Osteoblast (primary cell): ENCODE results near the gene TACC2. TPM values are rescaled to one million over a fixed set of nuclear protein-coding genes. Genes with fewer than 3 reads are reported as not detected.
A peak's percentile ranks its signal among the peaks of the same experiment; 100 is the strongest.

Source experiments
- DNase-seq: peaks from one replicate; pipeline ENCODE4 v3.0.0; 2011; ENCODE audit warnings: low spot score, mixed read lengths; ENCODE audit not compliant: insufficient read length; ENCODE audit errors: missing footprints
- H2AFZ ChIP-seq: 2 replicates; pipeline ENCODE4 v1.6.0; 2011; ENCODE audit warnings: mild to moderate bottlenecking, low read length
- H3K27ac ChIP-seq: 2 replicates; pipeline ENCODE4 v1.5.1; 2011; ENCODE audit warnings: mild to moderate bottlenecking, low read depth, low read length, moderate library complexity
- H3K27me3 ChIP-seq: 2 replicates; pipeline ENCODE4 v1.6.0; 2012; ENCODE audit warnings: mild to moderate bottlenecking, control low read depth, inconsistent platforms, low read length, moderate library complexity; ENCODE audit not compliant: insufficient read depth
- H3K36me3 ChIP-seq: 2 replicates; pipeline ENCODE4 v1.5.1; 2011; ENCODE audit warnings: mild to moderate bottlenecking, low read length, control low read depth, moderate library complexity; ENCODE audit not compliant: insufficient read depth
- H3K4me1 ChIP-seq: 2 replicates; pipeline ENCODE4 v1.5.1; 2011; ENCODE audit warnings: mild to moderate bottlenecking, low read length, control low read depth, moderate library complexity; ENCODE audit not compliant: insufficient read depth
- H3K4me2 ChIP-seq: 2 replicates; pipeline ENCODE4 v1.6.0; 2011; ENCODE audit warnings: mild to moderate bottlenecking, low read length; ENCODE audit not compliant: insufficient read depth
- H3K4me3 ChIP-seq: fragments of 200-600 bp; sonication (generic); 3 replicates; pipeline ENCODE4 v1.5.1; 2012; ENCODE audit warnings: mild to moderate bottlenecking, low read length, inconsistent platforms; ENCODE audit not compliant: insufficient read depth
- H3K79me2 ChIP-seq: 2 replicates; pipeline ENCODE4 v1.6.0; 2012; ENCODE audit warnings: mild to moderate bottlenecking, low read length, control low read depth, inconsistent platforms; ENCODE audit not compliant: insufficient read depth
- H3K9me3 ChIP-seq: 2 replicates; pipeline ENCODE4 v1.5.1; 2011; ENCODE audit warnings: low read depth, low read length, control low read depth
- H4K20me1 ChIP-seq: 2 replicates; pipeline ENCODE4 v1.6.0; 2012; ENCODE audit warnings: mild to moderate bottlenecking, low read length, control low read depth; ENCODE audit not compliant: insufficient read depth
- total RNA-seq: library from RNA; depleted of rRNA; stranded (reverse); fragments of >200 nt; gene quantifications from 2 replicates; pipeline ENCODE4 v1.2.3, GENCODE V29; 2012
- TF ChIP-seq, protein P1 (sequence below): IDR thresholded peaks from 2 replicates; pipeline ENCODE4 v1.5.1; 2011; ENCODE audit warnings: mild to moderate bottlenecking, low read depth, low read length, moderate library complexity; ENCODE audit errors: extremely low read depth

TACC2 gene
- total RNA-seq, 1 donor = 5.8 TPM

DNA sequence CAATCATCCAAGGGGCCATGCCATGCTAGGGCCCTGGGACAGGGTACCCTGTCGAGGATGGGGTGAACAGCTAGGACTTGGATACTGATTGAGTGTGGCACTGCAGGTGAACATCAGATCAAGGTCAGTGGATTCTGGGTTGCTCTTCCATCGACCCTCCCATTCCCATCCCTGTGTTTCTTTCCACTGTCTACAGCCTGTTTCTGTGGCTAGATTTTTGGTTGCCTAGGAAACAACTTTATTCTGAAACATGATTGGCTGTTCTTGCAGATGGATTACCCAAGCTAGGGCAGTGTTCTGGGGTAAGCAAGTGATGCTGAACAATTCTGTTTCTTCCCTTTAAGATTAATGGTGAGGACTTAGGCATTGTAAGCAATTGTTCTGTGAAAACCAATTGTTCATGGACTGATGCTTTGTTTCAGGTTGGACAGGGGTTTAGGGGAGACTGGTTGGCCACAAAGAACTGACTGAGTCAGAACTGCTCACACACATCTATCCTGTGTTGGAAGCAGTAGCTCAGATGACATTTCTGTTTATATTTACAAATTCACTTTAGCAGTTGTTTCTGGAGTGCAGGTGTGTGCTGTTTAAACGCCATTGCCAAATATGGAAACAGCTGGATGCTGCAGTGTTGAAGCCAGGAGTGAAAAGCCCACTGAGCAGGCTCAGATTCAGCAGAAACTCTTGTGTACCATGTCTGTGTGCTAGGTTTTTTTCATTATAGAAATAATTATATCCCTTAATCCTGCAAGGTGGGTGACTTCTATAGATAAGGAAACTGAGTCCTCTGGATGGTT lies 179.8 kb downstream of the TACC2 start:
- TF ChIP-seq, protein P1, sequence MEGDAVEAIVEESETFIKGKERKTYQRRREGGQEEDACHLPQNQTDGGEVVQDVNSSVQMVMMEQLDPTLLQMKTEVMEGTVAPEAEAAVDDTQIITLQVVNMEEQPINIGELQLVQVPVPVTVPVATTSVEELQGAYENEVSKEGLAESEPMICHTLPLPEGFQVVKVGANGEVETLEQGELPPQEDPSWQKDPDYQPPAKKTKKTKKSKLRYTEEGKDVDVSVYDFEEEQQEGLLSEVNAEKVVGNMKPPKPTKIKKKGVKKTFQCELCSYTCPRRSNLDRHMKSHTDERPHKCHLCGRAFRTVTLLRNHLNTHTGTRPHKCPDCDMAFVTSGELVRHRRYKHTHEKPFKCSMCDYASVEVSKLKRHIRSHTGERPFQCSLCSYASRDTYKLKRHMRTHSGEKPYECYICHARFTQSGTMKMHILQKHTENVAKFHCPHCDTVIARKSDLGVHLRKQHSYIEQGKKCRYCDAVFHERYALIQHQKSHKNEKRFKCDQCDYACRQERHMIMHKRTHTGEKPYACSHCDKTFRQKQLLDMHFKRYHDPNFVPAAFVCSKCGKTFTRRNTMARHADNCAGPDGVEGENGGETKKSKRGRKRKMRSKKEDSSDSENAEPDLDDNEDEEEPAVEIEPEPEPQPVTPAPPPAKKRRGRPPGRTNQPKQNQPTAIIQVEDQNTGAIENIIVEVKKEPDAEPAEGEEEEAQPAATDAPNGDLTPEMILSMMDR = no peak
- no peaks in the 10 kb centered on the region for H3K9me3 ChIP-seq
- peaks cover 4% of the 10 kb centered on the region for H3K4me1 ChIP-seq
- peaks cover 2% of the 10 kb centered on the region for H3K79me2 ChIP-seq
- H3K27ac ChIP-seq = no peak overlapping the region
- no peak overlapping the region for H3K4me2 ChIP-seq
- no peaks in the 10 kb centered on the region for H3K27me3 ChIP-seq
- H4K20me1 ChIP-seq = peaks cover 17% of the 10 kb centered on the region
- DNase-seq = peak; percentile 17
- H3K4me3 ChIP-seq = no peak overlapping the region
- no peak overlapping the region for H2AFZ ChIP-seq
- no peaks in the 10 kb centered on the region for H3K36me3 ChIP-seq

DNA sequence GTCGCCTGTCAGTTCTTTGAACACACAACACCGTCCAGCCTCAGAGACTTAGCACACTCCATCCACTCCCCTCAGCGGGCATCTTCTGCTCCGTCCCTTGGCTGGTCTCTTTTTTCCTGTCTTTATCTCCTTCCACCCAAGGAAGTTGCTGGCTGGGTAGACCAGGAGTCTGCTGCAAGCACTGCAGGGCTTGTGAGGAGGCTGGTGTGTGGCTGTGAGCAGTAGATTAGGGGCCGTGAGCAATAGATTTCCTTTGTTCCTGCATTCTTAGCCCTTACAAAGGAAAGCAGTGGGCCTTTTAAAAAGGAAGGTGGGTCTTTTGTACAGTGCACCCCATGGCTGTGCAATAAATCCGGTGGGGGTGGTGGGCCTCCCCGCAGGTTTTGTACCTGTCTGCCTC lies 181.8 kb downstream of the TACC2 start:
- Histone ChIP-seq H3K79me2 (no peaks in the 10 kb centered on the region), H3K4me2 (no peak overlapping the region), H3K27ac (no peak overlapping the region), H3K9me3 (no peaks in the 10 kb centered on the region), H3K4me1 (no peaks in the 10 kb centered on the region), H3K4me3 (no peak overlapping the region), H3K36me3 (no peaks in the 10 kb centered on the region), H2AFZ (no peak overlapping the region), H4K20me1 (peaks cover 9% of the 10 kb centered on the region), H3K27me3 (no peaks in the 10 kb centered on the region)
- DNase-seq = no peak
- TF ChIP-seq, protein P1 = no peak

DNA sequence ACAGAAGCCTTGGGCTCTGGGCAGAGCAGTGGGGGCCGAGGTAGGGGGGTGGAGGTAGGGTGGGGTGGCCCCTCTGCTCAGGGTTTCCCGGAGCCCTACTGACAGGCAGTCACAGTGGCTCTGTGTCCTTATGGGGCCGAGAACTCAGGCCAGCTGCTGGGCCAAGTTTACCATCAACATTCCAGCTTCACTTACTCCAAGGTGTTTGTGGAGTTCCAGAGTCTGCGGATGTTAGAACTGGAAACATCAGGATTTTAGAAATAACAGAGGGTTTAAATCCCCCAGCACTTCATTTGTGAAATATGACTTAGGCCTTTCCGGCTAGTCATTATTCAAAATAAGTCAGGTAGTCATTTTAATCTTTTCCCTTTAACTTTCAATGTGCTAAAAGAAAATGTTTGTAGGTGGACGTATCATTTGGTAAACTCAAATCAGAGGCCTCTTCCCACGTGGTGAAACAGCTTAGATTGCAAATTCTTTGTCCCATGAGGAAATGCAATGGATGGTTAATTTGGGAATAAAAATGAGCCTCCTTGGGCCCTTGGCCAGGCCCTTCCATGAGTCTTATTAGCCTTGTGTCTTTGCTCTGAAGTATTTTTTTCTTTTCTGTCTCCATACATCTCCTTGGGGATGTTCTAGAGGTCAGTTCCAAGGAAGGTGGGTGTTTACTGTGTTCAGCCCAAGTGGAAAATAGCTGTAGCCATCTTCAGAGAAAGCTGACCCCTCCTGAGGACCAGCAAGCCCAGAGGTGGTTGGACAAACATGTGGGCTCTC lies 182.5 kb downstream of the TACC2 start:
- peaks cover 9% of the 10 kb centered on the region for H4K20me1 ChIP-seq
- peaks cover 3% of the 10 kb centered on the region for H3K4me1 ChIP-seq
- DNase-seq = no peak
- TF ChIP-seq, protein P1 = no peak
- no peaks in the 10 kb centered on the region for H3K27me3 ChIP-seq
- no peaks in the 10 kb centered on the region for H3K9me3 ChIP-seq
- no peak overlapping the region for H3K4me2 ChIP-seq
- H3K79me2 ChIP-seq = no peaks in the 10 kb centered on the region
- H3K4me3 ChIP-seq = no peak overlapping the region
- H2AFZ ChIP-seq = no peak overlapping the region
- H3K27ac ChIP-seq = no peak overlapping the region
- no peaks in the 10 kb centered on the region for H3K36me3 ChIP-seq
